HepG2 (cell line): ENCODE measurements around the gene EXOSC9.

Experiments
- CTCF ChIP-seq: sonication (generic); formaldehyde crosslinking; IDR thresholded peaks from 2 replicates; pipeline ENCODE4 v1.5.0; 2020; ENCODE audit warnings: mild to moderate bottlenecking, missing genetic modification reagents, moderate library complexity
- FOXK2 ChIP-seq: fragments of 450-650 bp; IDR thresholded peaks from 2 replicates; pipeline ENCODE4 v1.6.1; 2016
- JUND ChIP-seq: sonication (generic); formaldehyde crosslinking; IDR thresholded peaks from 2 replicates; pipeline ENCODE4 v1.8.0; 2022; ENCODE audit warnings: mild to moderate bottlenecking, missing genetic modification reagents
- REST ChIP-seq, 2 experiments: IDR thresholded peaks; 2 replicates each; pipeline ENCODE4 v1.6.1; 2011 to 2012; ENCODE audit warnings: low read length in 2 of 2, borderline replicate concordance in 1 of 2, low read depth in 1 of 2, mild to moderate bottlenecking in 1 of 2, moderate library complexity in 1 of 2
- THYN1 ChIP-seq: sonication (generic); formaldehyde crosslinking; IDR thresholded peaks from 2 replicates; pipeline ENCODE4 v1.8.1; 2023; ENCODE audit warnings: low read depth, mild to moderate bottlenecking, moderate library complexity, missing genetic modification reagents, borderline replicate concordance
- USF2 ChIP-seq, 2 experiments: sonication (generic) in 1 of 2; formaldehyde crosslinking in 1 of 2; IDR thresholded peaks; 2 replicates each; pipeline versions ENCODE4 v1.5.1 to v1.6.1; 2011 to 2020; ENCODE audit warnings: borderline replicate concordance in 1 of 2, low read depth in 1 of 2, low read length in 1 of 2, mild to moderate bottlenecking in 1 of 2, missing genetic modification reagents in 1 of 2, moderate library complexity in 1 of 2
- ZFP41 ChIP-seq: sonication (generic); formaldehyde crosslinking; IDR thresholded peaks from 2 replicates; pipeline ENCODE4 v1.4.0; 2020; ENCODE audit warnings: mild to moderate bottlenecking, missing genetic modification reagents, borderline replicate concordance
- ZNF10 ChIP-seq: sonication (generic); formaldehyde crosslinking; IDR thresholded peaks from 2 replicates; pipeline ENCODE4 v1.4.0; 2020; ENCODE audit warnings: mild to moderate bottlenecking, low read depth, missing genetic modification reagents, borderline replicate concordance
- ZNF512 ChIP-seq: sonication (generic); formaldehyde crosslinking; IDR thresholded peaks from 2 replicates; pipeline ENCODE4 v1.4.0; 2020; ENCODE audit warnings: mild to moderate bottlenecking, missing genetic modification reagents

- TF ChIP-seq CTCF (CRISPR knock-in tag) (no peak), ZNF512 (CRISPR knock-in tag) (no peak), FOXK2 (no peak), THYN1 (CRISPR knock-in tag) (no peak), USF2 (IDR thresholded peaks at IDR 0.05; ENCODE audit: low read depth, low read length) (no peak), USF2 (CRISPR knock-in tag; IDR thresholded peaks at IDR 0.05; ENCODE audit: borderline replicate concordance) (no peak), JUND (CRISPR knock-in tag) (no peak), REST (IDR thresholded peaks at IDR 0.05; ENCODE audit: borderline replicate concordance in 1 of 2, low read depth in 1 of 2, low read length in 2 of 2) (no peak), ZFP41 (CRISPR knock-in tag) (no peak), ZNF10 (CRISPR knock-in tag) (no peak)
Observed at GRCh38 chr4:121800638-121800960, 524 bp upstream of the EXOSC9 start.
